Hepatocyte (in vitro differentiated cells): ENCODE measurements around the gene CDC14B. TPM values are rescaled to one million over a fixed set of nuclear protein-coding genes. Genes with fewer than 3 reads are reported as not detected.

Source experiments
- DNase-seq: peaks from one replicate; pipeline ENCODE4 v3.0.0-alpha.2; 2016; ENCODE audit warnings: low spot score
- H2AFZ ChIP-seq: fragments of 200-600 bp; sonication (generic); 2 replicates; pipeline ENCODE4 v1.6.0; 2016; ENCODE audit warnings: antibody characterized with exemption, mild to moderate bottlenecking
- H3K27ac ChIP-seq: fragments of 200-600 bp; sonication (generic); 2 replicates; pipeline ENCODE4 v1.5.1; 2016; ENCODE audit warnings: mild to moderate bottlenecking
- H3K27me3 ChIP-seq: fragments of 200-600 bp; sonication (generic); 2 replicates; pipeline ENCODE4 v1.6.1; 2016
- H3K36me3 ChIP-seq: fragments of 200-600 bp; sonication (generic); replicated peaks from 2 replicates; pipeline ENCODE4 v1.5.1; 2016; ENCODE audit warnings: low read depth; ENCODE audit not compliant: insufficient read depth
- H3K4me1 ChIP-seq: fragments of 200-600 bp; sonication (generic); 2 replicates; pipeline ENCODE4 v1.5.1; 2016; ENCODE audit warnings: mild to moderate bottlenecking, moderate library complexity; ENCODE audit not compliant: insufficient read depth
- H3K4me2 ChIP-seq: fragments of 200-600 bp; sonication (generic); 2 replicates; pipeline ENCODE4 v1.6.0; 2016
- H3K4me3 ChIP-seq: fragments of 200-600 bp; sonication (generic); 2 replicates; pipeline ENCODE4 v1.5.1; 2016; ENCODE audit warnings: mild to moderate bottlenecking
- H3K79me2 ChIP-seq: fragments of 200-600 bp; sonication (generic); 2 replicates; pipeline ENCODE4 v1.6.0; 2017; ENCODE audit warnings: mild to moderate bottlenecking
- H3K9me2 ChIP-seq: fragments of 200-600 bp; sonication (generic); replicated peaks from 2 replicates; pipeline ENCODE4 v1.6.0; 2017; ENCODE audit warnings: mild to moderate bottlenecking; ENCODE audit not compliant: insufficient read depth
- H3K9me3 ChIP-seq: fragments of 200-600 bp; sonication (generic); 2 replicates; pipeline ENCODE4 v1.5.1; 2016; ENCODE audit warnings: low read depth, mild to moderate bottlenecking
- H4K20me1 ChIP-seq: fragments of 200-600 bp; sonication (generic); 2 replicates; pipeline ENCODE4 v1.6.0; 2016; ENCODE audit warnings: mild to moderate bottlenecking; ENCODE audit not compliant: insufficient read depth, poor library complexity, severe bottlenecking
- CTCF ChIP-seq: fragments of 200-600 bp; sonication (generic); IDR thresholded peaks from 2 replicates; pipeline ENCODE4 v1.5.1; 2016; ENCODE audit warnings: antibody characterized with exemption, mild to moderate bottlenecking; ENCODE audit not compliant: poor library complexity
- EZH2 ChIP-seq: fragments of 200-600 bp; sonication (generic); IDR thresholded peaks from 2 replicates; pipeline ENCODE4 v1.6.1; 2016; ENCODE audit warnings: antibody characterized with exemption, mild to moderate bottlenecking, borderline replicate concordance
- EZH2phosphoT487 ChIP-seq: fragments of 200-600 bp; sonication (generic); IDR thresholded peaks from one replicate; pipeline ENCODE4 v1.6.1; 2018; ENCODE audit warnings: antibody characterized with exemption, mild to moderate bottlenecking, low read depth, moderate library complexity; ENCODE audit not compliant: unreplicated experiment, severe bottlenecking
- WGBS: methylation state at CpG from one replicate; pipeline ENCODE4 v1.1.6; 2016; ENCODE audit warnings: low lambda C conversion rate; ENCODE audit errors: missing lambda C conversion rate; 5-methylcytosine and 5-hydroxymethylcytosine counted together
- polyA plus RNA-seq: library from polyadenylated mRNA; unstranded; fragments of >200 nt; fragmentation: Nextera tagmentation; extraction: Ambion mirVana; gene quantifications from 2 replicates; pipeline ENCODE4 v1.2.1, GENCODE V29; 2016
- total RNA-seq: library from RNA; depleted of rRNA; stranded (reverse); fragments of >200 nt; gene quantifications from 2 replicates; pipeline ENCODE4 v1.2.3, GENCODE V29; 2014

Gene CDC14B
- total and polyA plus RNA-seq, 2 experiments from 2014 or later, result 15.1 to 33.4 TPM

GRCh38 chr9:96483733-96484390 is 135.8 kb downstream of the CDC14B start:
- Histone ChIP-seq H3K79me2 (no peaks in the 10 kb centered on the region), H3K4me1 (peaks cover 10% of the 10 kb centered on the region), H4K20me1 (no peaks in the 10 kb centered on the region), H3K27me3 (no peaks in the 10 kb centered on the region), H3K4me3 (no peak overlapping the region), H3K4me2 (no peak overlapping the region), H2AFZ (no peak overlapping the region), H3K27ac (no peak overlapping the region), H3K9me2 (no peaks in the 10 kb centered on the region), H3K9me3 (no peaks in the 10 kb centered on the region), H3K36me3 (no peaks in the 10 kb centered on the region)
- WGBS, result 64% methylated on average over 3 of the region's 3 CpGs
- DNase-seq, result no peak
- TF ChIP-seq CTCF (no peak), EZH2phosphoT487 (no peak), EZH2 (no peak)

GRCh38 chr9:96483197-96483596 is 136.4 kb downstream of the CDC14B start:
- TF ChIP-seq EZH2 (no peak), EZH2phosphoT487 (no peak), CTCF (no peak)
- Histone ChIP-seq H3K27me3 (no peaks in the 10 kb centered on the region), H4K20me1 (no peaks in the 10 kb centered on the region), H3K9me3 (no peaks in the 10 kb centered on the region), H3K36me3 (no peaks in the 10 kb centered on the region), H3K9me2 (no peaks in the 10 kb centered on the region), H3K27ac (no peak overlapping the region), H3K4me2 (no peak overlapping the region), H2AFZ (no peak overlapping the region), H3K4me3 (no peak overlapping the region), H3K79me2 (no peaks in the 10 kb centered on the region), H3K4me1 (peaks cover 10% of the 10 kb centered on the region)
- 96% methylated on average over 4 of the region's 4 CpGs for WGBS
- DNase-seq, result no peak

- Histone ChIP-seq H3K4me3 (no peak overlapping the region), H3K9me3 (no peaks in the 10 kb centered on the region), H2AFZ (no peak overlapping the region), H3K4me1 (peaks cover 10% of the 10 kb centered on the region), H4K20me1 (no peaks in the 10 kb centered on the region), H3K79me2 (no peaks in the 10 kb centered on the region), H3K36me3 (no peaks in the 10 kb centered on the region), H3K27ac (no peak overlapping the region), H3K4me2 (no peak overlapping the region), H3K9me2 (no peaks in the 10 kb centered on the region), H3K27me3 (no peaks in the 10 kb centered on the region)
- no peak for DNase-seq
- no peak for TF ChIP-seq CTCF
- no peak for TF ChIP-seq EZH2phosphoT487
- no peak for TF ChIP-seq EZH2
- WGBS, result 97% methylated on average over 2 of the region's 2 CpGs
Observed at GRCh38 chr9:96482476-96482875, 137.2 kb downstream of the CDC14B start.
